Activated effector memory CD4-positive, alpha-beta T cell treated with Interleukin-2 at 50 U/mL for 16 hours (primary cell): ENCODE measurements around the gene ABTB2.
A peak's percentile ranks its signal among the peaks of the same experiment; 100 is the strongest.
"Not testable (repeated sequence)": the region's sequence is repeated elsewhere in the genome, so short reads cannot be mapped to it uniquely, and the experiment has no call there.

Experiments used
- DNase-seq: peaks from one replicate; pipeline ENCODE4 v3.0.0-alpha.2; 2020

Gene ABTB2

DNA sequence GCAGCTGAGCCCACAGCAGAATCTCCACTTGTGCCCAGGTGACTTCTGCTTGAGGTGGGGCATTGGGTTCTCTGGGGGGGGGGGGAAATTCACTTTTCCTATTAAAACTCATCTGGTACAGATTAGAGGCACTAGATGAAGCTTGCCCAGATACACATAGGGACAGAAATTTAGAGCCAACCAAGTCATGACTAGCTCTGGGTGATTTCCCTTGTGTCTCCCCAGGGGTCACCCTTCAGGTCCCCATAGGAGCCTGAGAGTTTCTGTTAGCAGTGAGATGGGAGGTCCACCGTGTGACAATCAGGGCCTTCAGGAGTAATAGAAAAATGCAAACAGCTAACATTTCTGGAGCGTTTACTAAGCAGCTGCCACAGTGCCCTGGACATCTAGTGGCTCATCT, 175.4 kb downstream of the ABTB2 start:
- no peak for DNase-seq

DNA sequence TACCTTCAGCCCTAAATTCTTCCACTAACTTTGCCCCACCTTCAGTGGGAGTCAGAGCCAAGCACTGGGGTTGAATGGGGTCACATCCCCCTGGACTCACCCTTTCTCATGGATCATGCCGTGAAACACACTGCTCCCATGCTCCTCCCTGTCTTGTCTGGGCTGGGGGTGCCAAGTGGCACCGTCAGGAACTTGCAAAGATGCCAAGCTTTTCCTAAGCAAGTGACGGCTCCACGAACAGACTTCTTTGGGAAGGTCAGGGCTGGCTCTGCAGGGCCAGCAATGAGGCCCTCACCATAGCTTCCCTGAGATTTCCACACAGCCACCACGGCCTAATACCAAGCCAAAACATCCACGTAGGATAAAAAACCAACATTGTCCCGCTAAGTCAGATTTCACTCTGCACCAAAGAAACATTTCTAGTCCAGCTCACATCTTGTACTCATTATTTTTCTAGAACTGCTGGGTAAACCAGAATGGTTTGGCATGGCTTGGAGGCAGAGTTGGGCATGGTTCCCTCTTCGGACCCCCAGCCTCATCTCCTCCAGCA, 175.9 kb downstream of the ABTB2 start:
- DNase-seq = no peak

DNA sequence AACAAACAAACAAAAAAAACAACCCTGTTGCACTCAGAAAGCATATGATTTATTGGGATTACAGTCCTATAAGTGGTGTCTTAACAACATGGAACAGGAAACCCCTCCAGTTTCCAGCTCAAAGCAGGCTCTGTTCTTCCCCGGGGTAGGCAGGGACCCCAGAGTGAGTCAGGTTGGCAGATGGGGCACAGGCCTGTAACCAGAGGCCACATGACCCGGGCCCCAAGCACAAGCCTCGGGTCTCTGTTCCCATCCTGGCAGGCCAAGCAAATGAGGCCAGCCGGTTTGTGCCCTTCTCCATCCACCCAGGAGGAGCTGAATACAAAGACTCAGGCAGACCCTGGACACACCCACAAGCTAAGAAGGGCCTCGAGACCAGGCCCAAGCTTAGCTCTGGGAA, 176.6 kb downstream of the ABTB2 start:
- no peak for DNase-seq

DNA sequence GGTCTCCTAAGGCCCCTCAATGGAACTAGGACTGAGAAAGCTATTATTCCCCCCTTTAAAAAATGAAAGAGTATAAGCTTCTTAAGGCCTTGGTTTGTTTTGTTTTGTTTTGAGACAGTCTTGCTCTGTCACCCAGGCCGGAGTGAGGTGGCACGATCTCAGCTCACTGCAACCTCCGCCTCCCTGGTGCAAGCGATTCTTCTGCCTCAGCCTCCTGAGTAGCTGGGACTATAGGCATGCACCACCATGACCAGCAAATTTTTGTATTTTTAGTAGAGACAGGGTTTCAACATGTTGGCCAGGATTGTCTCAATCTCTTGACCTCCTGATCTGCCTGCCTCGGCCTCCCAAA, 177.0 kb downstream of the ABTB2 start:
- not testable (repeated sequence) for DNase-seq

DNA sequence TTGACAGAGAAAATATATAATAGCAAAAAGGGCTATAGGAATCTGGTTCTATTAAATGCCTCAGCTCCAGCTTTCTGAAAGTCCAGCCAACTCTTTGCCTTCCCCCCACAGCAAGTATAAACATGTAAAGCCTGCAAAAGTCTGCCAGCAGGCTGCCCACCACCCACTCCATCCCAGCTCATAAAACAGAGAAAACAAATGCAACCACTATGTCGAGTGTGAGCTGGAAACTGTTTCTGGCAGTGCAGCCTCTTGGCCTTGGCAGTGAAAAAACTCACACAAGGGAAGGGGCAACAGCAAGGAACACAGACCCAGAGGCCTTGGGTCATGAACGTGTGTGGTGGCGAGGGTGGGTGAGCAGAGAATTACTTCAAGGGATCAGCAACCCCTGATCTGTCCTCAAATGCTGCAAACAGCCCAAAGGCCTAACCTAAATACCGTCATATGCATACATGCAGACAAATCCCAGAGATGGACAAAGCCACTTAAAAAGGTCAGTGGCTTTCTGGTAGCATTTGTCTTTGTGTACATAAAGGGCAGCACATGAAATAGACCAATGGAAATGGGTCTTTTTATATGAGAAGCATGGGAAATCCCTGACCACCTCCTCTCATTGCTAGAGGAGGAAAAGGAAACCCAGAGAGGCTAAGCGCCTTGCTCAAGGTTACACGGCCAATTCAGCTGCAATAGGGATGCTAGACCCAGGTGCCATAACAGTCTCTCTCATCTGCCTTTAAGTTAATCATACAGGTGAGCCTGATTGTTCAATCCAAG, 177.6 kb downstream of the ABTB2 start:
- no peak for DNase-seq

DNA sequence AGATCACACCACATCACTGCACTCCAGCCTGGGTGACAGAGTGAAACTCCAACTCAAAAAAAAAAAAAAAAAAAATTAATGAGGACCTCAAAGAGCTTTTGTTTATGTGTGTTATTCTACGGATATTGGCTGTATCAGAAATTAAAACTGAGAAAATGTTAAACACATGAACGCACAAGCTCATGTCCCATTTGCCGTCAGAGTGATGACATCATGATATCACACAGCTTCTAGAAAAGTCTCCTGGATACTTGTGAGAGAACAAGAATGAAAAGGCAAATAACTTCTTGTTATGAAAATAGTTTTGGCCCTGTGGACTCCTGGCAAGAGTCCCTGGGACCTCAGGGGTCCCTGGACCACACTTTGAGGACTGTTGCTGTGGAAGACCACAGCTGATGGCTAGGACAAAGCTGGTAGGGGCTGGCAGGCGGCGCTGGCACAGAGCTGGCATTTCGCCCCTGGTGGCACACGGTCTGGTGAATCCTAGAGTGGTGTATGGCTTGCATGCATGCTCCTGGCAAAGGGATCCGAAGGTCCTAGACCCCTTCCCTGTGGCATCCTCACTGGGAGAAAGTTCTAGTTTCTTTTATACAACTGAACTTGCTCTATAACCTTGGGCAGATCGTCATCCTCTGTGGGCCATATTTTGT, 178.7 kb downstream of the ABTB2 start:
- DNase-seq = no peak

DNA sequence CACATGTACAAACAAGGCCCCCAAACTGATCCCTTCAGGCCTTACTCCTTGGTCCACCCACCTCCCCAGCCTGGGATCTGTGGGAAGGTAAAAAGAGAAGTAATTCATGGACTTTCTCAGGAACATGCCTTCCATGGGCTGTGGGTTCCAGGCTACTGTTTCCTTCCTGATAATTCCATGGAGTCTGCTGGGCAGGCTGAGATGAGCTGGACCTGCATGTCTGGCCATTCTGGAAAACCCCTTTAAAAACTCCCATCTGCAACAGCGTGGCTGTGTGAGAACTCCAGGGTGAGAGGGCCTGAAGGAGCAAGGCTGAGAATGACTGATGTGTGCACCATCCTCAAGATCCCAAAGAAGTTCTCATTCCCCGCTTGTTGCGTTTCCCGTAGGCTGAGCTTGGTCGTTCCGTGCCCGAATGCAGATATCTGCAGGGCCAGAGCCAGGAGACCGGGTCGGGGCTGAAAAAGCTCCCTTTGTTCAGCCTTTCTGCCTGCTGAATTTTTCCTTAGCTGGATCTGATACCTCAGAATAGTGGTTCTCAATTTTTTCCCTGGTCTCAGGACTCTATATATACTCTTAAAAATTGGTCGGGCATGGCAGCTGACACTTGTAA, 179.5 kb downstream of the ABTB2 start:
- DNase-seq = no peak

DNA sequence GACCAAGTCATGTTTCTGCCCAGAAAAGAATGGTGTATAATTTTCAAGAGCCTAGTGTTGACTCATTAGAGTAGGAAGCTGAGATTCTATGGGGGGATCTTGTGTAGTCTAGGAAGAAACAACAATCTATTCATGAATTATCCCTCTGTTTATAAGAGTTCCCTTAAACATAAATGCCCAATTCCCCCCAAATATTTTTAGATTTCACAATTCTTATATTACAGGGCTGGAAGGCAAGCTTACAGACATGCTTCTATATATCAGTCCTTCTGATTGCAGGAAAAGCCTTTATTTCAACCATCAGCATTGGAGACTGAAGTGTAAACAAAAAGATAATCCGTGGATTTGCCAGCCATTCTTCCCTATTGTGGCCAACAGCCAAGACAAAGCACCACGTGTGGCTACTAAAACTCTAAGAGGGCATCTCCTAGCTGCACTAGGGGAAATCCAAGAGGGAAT, 181.0 kb downstream of the ABTB2 start:
- no peak for DNase-seq

DNA sequence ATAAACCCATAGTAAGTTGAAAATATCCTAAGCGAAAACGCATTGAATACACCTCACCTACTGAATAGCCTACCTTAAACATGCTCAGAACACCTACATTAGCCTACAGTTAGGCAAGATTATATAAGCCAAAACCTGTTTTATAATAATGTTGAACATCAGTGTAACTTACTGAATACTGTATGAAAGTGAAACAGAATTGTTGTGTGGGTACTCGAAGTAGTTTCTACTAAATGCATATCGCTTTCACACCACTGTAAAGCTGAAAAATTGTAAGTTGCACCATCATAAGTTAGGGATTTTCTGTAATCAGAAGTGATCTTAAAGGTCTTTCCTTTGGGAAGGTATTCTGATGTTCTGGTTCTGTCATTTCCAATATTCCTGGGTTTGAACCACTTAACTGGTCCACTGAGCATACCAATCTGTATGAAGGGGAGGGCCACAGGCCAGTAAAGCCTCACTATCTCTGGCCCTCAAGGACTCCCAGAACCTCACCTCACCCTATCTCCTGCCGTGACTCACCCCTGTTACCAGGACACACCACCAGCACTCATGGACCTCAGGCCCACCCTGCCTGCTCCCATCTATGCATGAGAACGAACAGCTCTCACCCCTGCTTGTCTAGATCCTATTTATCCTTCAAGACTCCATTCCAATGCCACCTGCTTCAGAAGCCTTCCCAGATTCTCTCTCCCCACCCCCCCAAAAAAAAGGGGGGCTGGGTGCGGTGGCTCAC, 182.4 kb downstream of the ABTB2 start:
- no peak for DNase-seq

DNA sequence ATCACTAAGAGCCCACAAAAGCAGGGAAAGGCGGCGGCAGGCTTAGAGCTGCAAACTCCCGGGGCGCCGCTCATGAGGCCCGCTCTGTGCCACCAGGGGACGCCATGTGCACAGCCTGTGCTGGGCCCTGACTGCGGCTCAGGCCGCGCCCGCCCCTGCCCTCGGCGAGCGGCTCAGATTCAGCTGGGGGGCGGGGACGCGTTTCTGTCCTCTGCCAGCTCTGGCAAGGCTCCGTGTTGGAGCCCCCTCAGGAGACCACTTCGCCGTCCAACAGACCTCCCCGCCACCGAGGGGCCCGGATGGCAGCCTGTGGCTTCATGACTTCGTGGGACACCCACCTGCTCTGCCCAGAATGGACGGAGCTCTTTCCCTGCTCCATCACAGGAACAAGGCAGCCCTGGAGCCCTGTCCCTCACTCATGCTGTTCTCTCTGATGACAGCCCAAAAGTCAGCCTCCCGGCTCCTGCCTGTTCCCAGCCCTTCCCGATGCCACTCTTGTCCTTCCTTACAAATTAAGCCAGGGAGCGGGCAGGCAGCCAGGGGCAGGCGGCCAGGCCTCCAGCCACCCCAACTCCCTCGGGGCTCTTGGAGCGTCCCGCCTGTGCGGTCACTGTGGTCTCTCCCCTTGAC, 183.3 kb downstream of the ABTB2 start:
- DNase-seq = peak; percentile 65

DNA sequence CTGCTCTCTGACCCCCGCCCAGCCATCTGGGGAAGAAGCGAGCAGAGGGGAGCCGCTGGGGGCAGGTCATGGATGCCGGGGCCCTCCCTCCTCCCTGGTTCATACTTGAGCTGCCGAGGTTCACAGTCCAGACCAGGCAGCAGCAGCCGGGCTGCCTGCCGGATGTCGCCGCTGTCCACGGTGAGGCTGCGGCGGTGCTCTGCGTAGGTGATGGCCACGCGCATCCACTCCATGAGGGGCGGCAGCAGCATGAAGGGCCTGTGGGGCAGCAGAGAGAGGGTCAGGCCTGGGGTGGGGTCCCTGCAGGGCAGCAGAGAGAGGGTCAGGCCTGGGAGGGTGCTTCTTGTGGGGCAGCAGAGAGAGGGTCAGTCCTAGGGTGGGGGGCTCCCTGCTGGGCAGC, 184.8 kb downstream of the ABTB2 start:
- no peak for DNase-seq

DNA sequence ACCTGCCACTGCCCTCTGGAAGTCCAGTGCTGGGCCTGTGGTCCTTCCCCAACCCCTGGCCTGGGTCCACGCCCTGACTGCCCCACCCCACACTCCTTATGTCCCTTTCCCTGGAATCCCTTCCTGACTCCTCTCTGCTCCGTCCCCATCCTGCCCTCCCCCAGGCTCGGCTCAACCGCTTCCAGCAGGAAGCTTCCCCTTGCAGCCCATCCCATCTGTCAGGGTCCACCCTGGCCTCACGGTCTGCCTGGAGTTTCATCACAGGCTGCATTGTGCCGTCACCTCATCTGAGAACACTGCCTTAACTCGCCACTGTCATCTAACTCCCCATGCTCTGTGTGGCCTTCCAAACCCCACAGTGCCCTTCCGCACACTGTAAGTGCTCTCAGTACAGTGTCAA, 188.1 kb downstream of the ABTB2 start:
- no peak for DNase-seq

DNA sequence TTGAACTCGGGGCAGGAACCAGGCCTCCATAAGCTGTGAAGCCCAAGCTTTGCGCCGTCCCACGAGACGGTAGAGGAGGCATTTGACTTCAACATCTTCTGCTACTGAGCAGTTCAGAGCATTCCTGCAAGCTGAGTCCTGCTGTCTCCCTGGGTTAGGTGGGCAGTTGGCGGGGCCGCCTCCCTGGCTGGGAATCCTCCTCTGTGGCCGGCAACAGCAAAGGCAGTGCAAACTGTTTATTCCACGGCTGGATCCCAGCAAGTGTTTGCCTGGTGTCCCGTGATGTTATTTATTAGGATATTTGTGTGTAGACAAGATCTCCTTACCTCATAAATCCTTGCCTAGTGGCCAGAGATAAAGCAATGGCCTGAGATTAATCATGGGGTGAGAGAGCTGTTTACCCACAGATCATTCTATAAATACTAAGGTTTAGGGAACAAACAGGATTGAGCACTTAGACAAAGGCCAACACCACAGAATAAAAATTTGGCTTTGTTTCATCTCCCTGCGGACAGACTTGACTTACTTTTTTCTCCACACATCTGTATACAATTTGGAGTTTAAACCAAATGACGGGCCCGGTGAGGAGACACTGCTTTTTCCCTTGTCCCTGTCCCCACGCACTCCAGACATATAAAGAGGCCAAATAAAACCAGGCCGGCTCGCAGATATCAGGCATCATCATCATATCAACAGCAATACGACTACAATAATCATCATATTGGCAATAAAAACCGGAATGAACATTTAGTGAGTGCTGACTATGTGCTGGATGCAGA, 189.0 kb downstream of the ABTB2 start:
- DNase-seq = no peak

DNA sequence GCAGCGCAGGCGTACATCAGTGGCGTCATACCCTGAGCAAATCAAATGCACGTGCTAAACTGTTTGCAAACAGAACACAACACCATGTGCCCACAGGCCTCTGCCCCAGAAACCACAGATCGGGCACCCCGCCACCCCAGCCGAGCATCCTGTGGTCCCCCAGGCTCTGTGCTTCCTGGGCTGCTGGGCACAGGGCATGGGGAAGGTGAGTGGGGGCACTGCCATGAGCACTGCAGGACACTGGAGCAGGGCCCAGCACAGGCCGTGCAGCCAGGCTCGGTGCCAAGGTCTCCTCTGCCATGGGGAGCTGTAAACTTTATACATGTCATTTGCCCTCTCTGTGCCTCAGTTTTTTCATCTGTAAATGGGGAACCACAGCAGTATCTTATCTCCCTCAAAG, 189.8 kb downstream of the ABTB2 start:
- no peak for DNase-seq

DNA sequence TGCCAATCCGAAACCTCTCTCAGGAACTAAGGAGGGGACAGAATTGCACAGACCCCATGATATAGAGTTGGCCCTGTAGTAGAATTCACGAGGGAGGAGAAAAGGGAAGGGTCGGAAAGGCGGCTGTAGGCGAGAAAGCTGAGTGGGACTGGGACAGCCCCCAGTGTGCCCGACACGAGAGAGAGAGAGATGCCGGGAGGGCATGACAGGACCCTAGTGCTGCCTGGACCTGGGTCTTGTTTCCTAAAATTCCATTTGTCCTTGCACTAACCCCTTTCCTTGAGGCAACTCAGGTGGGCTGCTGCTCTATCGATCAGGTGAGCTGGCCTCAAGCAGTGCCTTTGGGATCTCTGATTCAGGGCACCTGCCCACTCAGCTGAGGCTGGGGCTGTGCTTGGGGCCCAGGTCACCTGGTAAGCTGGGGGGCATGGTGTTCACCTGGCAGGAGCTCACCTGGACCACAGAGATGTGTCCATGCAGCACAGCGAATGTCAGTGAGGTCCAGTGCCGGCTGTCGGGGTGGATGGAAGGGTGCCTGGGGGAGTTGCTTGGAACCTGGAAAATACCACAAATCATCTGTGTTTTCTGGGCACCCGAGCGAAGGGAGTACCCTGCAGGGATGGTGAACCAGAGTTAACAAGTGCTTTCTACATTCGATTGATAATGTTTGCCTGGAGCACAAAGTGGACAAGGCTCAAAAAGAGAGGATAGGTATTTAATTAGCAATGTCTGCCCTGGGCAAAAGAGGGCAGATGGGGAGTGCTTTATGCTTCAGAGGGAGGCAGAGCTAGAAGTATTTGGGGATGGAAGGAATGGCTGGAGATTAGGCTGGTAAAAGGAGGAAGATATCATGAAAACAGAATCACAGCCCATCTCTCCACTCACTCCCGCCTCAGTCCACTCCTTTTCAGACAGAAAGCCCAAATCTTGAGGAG, 190.7 kb downstream of the ABTB2 start:
- no peak for DNase-seq

DNA sequence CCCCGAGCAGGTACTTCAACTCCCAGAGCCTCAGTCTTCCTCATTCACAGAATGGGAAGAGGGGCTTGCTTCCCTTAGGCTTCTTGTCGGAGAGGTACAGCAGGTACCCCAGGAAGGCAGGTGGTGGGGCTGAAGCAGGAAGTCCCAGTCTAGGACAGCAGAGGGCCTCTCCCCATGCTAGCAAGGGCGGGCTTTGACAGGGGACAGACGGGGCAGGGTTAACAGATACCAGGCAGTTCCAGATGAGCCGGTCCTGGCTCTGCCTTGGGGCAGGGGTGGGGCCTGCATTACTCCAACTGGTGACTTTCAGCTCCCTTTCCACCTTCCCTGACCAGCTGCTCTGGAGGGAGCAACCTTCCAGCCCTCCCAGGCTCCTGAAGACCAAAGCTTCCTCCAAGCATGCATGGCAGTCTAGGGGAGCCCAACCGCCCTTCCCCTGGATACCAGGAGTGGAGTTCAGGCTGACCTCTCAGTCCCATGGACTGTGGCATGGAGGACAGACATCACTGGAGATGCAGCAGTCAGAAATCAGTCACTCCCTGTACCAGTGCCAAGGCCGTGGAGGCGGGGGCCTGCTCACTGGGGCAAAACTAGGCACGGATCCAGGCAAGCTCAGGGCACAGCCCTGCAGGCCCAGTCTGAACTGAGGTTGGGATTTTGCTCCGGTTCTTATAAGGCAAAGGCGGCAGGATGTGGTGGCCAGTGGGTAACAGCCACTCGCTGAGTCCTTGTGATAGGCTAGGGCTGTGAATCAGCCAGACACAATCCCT, 191.8 kb downstream of the ABTB2 start:
- no peak for DNase-seq

DNA sequence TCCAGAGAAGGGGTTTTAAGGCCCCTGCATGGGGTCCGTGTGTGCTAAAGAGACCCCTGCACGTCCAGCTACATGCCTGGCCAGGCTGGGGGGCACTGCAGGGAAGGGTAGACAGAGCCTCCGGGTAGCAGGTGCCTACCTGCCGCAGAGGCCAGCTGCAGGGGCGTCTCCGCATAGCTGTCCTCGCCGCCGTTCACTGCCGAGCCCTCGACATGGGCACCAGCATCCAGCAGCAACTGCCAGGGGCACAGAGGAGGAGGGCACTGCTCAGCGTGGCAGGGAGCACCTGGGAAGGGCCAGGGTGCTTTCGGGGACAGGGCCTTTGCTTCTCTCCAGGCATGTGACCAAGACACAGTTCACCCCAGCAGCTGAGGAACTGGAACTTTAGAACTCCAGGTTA, 192.7 kb downstream of the ABTB2 start:
- no peak for DNase-seq

DNA sequence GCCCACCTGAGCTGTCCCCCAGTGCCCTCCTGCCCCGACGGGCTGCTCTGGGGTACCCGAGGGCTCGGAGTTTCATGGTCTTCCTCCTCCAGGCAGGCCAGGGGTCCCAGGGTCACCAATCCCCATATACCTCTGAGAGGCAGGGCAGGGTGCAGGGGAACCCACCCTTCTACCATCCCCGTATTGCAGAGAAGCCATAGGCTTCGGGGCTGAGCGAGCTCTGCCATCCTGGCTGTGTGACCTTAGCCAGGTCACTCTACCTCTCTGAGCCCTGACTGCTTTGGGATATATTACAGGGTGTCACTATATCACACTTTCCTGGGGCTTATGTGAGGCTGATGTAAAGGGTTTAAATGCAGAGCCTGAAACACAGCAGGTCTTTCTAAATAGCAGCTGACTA, 195.0 kb downstream of the ABTB2 start:
- DNase-seq = no peak

DNA sequence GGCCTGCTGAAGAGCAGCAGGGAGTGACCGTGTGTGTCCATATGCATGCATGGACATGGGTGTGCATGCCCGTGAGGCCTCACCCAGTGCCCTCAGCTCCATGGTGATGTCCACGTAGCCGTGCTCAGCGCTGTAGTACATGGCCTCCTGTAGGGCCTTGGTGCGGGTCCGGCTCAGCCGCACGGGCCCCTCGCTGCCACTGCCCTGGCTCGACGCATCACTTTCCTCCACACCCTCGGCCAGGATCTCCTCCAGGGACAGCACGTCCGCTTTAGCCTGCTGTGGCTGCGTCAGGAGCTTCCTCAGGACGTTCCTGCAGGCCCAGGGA, 195.4 kb downstream of the ABTB2 start:
- DNase-seq = no peak

DNA sequence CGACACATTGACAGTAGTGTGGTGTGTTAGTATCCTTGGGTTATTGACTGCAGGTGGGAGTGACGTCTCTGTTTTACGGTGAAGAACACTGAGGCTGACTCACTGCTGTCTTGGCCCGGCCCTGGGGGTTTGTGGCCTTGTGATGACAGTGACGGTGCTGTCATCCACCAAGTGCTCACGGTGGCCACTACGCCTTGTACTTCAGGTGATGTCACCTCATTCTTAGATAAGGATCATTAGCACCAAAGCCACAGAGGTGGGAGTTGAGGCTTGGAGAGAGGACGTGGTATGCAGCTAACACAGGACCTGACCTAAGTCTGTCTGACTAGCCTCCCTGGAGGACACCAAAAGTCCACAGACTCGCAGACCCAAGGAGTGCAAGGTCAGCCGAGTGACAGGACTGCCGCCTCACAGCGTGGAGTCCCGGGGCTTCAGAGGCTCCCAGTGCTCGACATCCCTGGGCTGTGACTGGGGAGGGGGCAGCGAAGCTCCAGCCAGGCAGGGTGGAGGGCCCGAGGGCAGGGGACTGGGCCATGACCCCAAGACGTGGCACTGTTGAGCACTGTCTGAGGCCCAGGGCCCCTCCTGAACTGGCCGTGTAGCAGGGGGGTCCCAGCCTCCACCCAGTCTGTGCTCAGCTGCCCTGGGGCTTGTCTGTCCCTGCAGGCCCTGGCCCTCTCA, 195.9 kb downstream of the ABTB2 start:
- DNase-seq = peak; percentile 14
